ENCODE data around the gene CD44.

CD44 gene

DNA sequence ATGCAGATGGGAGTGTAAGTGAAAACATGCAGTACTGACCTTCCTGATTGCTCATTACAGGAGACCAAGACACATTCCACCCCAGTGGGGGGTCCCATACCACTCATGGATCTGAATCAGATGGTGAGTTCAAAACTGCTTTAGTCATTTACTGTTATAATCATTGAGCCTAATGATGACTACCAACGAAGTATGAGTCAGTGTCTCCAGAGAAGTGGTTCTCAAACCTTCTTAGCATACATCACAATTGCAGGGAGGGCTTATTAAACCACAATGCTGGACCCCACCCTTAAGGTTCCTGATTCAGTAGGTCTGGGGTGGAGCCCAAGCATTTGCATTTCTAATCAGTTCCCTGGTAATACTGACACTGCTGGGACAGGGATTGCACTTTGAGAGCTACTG, 75.8 kb downstream of the CD44 start:
- Histone ChIP-seq H2AFZ (ENCODE audit: low read depth, low read length, severe bottlenecking) (no peak overlapping the region), H3K79me2 (ENCODE audit: insufficient read depth, low read length) (no peaks in the 10 kb centered on the region), H3F3A (ENCODE audit: insufficient read depth) (no peaks in the 10 kb centered on the region), H4K20me1 (ENCODE audit: low read depth, low read length) (no peaks in the 10 kb centered on the region), H3K4me3 (ENCODE audit: insufficient read depth, low read length, poor library complexity, severe bottlenecking) (no peak overlapping the region), H3K9ac (ENCODE audit: low read length) (no peak overlapping the region), H3K4me2 (ENCODE audit: low read depth, low read length, poor library complexity, severe bottlenecking) (no peak overlapping the region), H3K36me3 (ENCODE audit: low read length) (no peaks in the 10 kb centered on the region), H3K9me2 (replicated peaks; ENCODE audit: insufficient read depth, low read length) (no peaks in the 10 kb centered on the region), H3K27me3 (ENCODE audit: low read length) (no peaks in the 10 kb centered on the region), H3K27ac (ENCODE audit: low read depth, low read length) (no peak overlapping the region), H3K9me3 (ENCODE audit: insufficient read depth, low read length) (no peaks in the 10 kb centered on the region)
- no peak for TF ChIP-seq CTCF (IDR thresholded peaks at IDR 0.05; ENCODE audit: insufficient read depth, low read length, poor library complexity, severe bottlenecking)
- no peak for TF ChIP-seq EZH2phosphoT487 (conservative IDR thresholded peaks at IDR 0.05; ENCODE audit: low read length)

DNA sequence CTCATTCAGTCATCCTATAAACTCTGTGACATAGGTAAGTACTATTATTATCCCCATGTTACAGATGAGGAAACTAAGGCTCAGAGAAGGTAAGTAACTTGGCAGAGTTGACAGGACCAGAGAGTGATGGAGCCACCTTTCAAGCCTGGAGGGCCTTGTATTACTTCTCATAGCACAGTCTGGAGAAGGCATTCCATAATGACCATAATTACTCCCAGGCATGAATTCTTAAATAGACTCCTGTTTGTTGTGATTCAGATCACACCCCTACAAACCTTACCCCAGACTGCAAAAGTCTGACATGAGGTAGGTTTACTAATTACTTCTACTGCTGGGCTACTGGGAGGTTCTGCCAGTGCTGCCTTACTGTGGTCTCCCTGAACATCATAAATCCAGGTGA, 77.0 kb downstream of the CD44 start:
- Histone ChIP-seq H2AFZ (ENCODE audit: low read depth, low read length, severe bottlenecking) (no peak overlapping the region), H3K9me2 (replicated peaks; ENCODE audit: insufficient read depth, low read length) (no peaks in the 10 kb centered on the region), H3K27ac (ENCODE audit: low read depth, low read length) (no peak overlapping the region), H3K4me3 (ENCODE audit: insufficient read depth, low read length, poor library complexity, severe bottlenecking) (no peak overlapping the region), H3K9me3 (ENCODE audit: insufficient read depth, low read length) (no peaks in the 10 kb centered on the region), H3K27me3 (ENCODE audit: low read length) (no peaks in the 10 kb centered on the region), H3K36me3 (ENCODE audit: low read length) (no peaks in the 10 kb centered on the region), H3K4me2 (ENCODE audit: low read depth, low read length, poor library complexity, severe bottlenecking) (no peak overlapping the region), H3K79me2 (ENCODE audit: insufficient read depth, low read length) (no peaks in the 10 kb centered on the region), H3K9ac (ENCODE audit: low read length) (no peak overlapping the region), H4K20me1 (ENCODE audit: low read depth, low read length) (no peaks in the 10 kb centered on the region), H3F3A (ENCODE audit: insufficient read depth) (no peaks in the 10 kb centered on the region)
- no peak for TF ChIP-seq EZH2phosphoT487 (conservative IDR thresholded peaks at IDR 0.05; ENCODE audit: low read length)
- TF ChIP-seq CTCF (IDR thresholded peaks at IDR 0.05; ENCODE audit: insufficient read depth, low read length, poor library complexity, severe bottlenecking): no peak

DNA sequence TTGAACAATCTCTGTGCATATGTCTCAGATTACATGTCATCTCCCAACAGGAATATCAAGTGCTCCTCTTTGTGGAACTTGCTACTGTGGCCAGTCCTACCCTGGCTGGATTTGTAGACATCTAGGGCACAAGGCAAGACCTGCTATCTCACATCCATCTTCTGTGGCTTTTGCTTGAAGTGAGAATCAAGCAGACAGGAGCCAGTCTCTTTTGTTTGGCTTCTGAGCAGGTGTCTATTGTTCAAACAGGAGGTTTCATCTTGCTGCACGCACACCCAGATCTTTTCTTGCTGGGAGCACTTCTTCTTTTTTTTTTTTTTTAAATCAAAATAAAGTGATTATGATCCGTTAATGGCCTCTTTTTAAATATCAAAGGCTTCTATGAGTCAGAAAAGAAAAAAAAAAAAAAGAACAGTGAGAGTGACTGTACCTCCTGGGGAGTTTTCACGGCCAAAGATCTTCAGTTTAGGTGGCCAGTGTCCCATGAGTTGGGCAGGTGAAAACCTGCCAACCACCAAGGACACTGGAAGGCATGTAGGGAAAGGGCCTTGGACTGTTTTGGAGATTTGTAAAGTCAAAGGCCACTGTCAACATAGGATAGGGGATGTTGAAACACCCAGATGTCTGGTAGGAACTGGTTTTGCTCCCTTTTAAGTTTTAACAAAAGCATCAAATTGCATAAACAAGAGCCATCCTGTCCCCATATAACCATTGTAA, 78.1 kb downstream of the CD44 start:
- Histone ChIP-seq H3K9me2 (replicated peaks; ENCODE audit: insufficient read depth, low read length) (no peaks in the 10 kb centered on the region), H3F3A (ENCODE audit: insufficient read depth) (no peaks in the 10 kb centered on the region), H3K27me3 (ENCODE audit: low read length) (no peaks in the 10 kb centered on the region), H3K27ac (ENCODE audit: low read depth, low read length) (no peak overlapping the region), H3K79me2 (ENCODE audit: insufficient read depth, low read length) (no peaks in the 10 kb centered on the region), H3K4me3 (ENCODE audit: insufficient read depth, low read length, poor library complexity, severe bottlenecking) (no peak overlapping the region), H3K9me3 (ENCODE audit: insufficient read depth, low read length) (no peaks in the 10 kb centered on the region), H3K36me3 (ENCODE audit: low read length) (no peaks in the 10 kb centered on the region), H4K20me1 (ENCODE audit: low read depth, low read length) (no peaks in the 10 kb centered on the region), H3K9ac (ENCODE audit: low read length) (no peak overlapping the region), H3K4me2 (ENCODE audit: low read depth, low read length, poor library complexity, severe bottlenecking) (no peak overlapping the region), H2AFZ (ENCODE audit: low read depth, low read length, severe bottlenecking) (no peak overlapping the region)
- TF ChIP-seq CTCF (IDR thresholded peaks at IDR 0.05; ENCODE audit: insufficient read depth, low read length, poor library complexity, severe bottlenecking) (no peak), EZH2phosphoT487 (conservative IDR thresholded peaks at IDR 0.05; ENCODE audit: low read length) (no peak)

Data from SU-DHL-6 (cell line).